Common myeloid progenitor, CD34-positive (primary cell): Measurements from ENCODE around the gene ARSD.
"Not testable (repeated sequence)": the region's sequence is repeated elsewhere in the genome, so short reads cannot be mapped to it uniquely, and the experiment has no call there.

ENCODE experiments used
- CTCF ChIA-PET: fragments of 350-600 bp; sonication (Branson Sonifier 250); formaldehyde crosslinking; loops from one replicate; lab custom pipeline; 2021; ENCODE audit warnings: antibody characterized with exemption; lab: Charles Lee
- POLR2A ChIA-PET: fragments of 350-600 bp; sonication (Branson Sonifier 250); formaldehyde crosslinking; loops from one replicate; lab custom pipeline; 2021; ENCODE audit warnings: antibody characterized with exemption; lab: Charles Lee
- DNase-seq, 3 donors: peaks; one replicate each; pipeline versions ENCODE4 v3.0.0 to v3.0.0-alpha.2; 2013
- H3K27ac ChIP-seq, 2 experiments: 1 replicate in 1 of 2; 2 replicates in 1 of 2; pipeline ENCODE4 v1.7.0; 2013; ENCODE audit warnings: inconsistent platforms in 2 of 2, low read length in 2 of 2, mild to moderate bottlenecking in 2 of 2, low read depth in 1 of 2, moderate library complexity in 1 of 2; ENCODE audit not compliant: severe bottlenecking in 2 of 2, insufficient read depth in 1 of 2, poor library complexity in 1 of 2
- H3K27me3 ChIP-seq, 5 experiments: replicated peaks in 2 of 5; 1 replicate in 3 of 5; 2 replicates in 2 of 5; pipeline versions ENCODE4 v1.6.1 to v1.7.0; 2013; ENCODE audit warnings: low read length in 4 of 5, mild to moderate bottlenecking in 2 of 5, moderate library complexity in 2 of 5, inconsistent platforms in 1 of 5; ENCODE audit not compliant: insufficient read depth in 5 of 5, control insufficient read depth in 4 of 5
- H3K36me3 ChIP-seq, 4 experiments: 1 replicate in 2 of 4; 2 replicates in 2 of 4; pipeline versions ENCODE4 v1.6.1 to v1.7.0; 2013; ENCODE audit warnings: low read length in 3 of 4, control low read depth in 1 of 4, mild to moderate bottlenecking in 1 of 4; ENCODE audit not compliant: control insufficient read depth in 4 of 4, insufficient read depth in 4 of 4
- H3K4me1 ChIP-seq, 4 experiments: 1 replicate in 3 of 4; 2 replicates in 1 of 4; pipeline versions ENCODE4 v1.6.1 to v1.7.1; 2013; ENCODE audit warnings: low read length in 3 of 4, mild to moderate bottlenecking in 3 of 4, control low read depth in 1 of 4, inconsistent platforms in 1 of 4, moderate library complexity in 1 of 4; ENCODE audit not compliant: control insufficient read depth in 4 of 4, insufficient read depth in 4 of 4; ENCODE audit errors: control extremely low read depth in 1 of 4
- H3K4me3 ChIP-seq, 7 experiments: 1 replicate in 4 of 7; 2 replicates in 3 of 7; pipeline versions ENCODE4 v1.5.1 to v1.7.0; 2013; ENCODE audit warnings: mild to moderate bottlenecking in 7 of 7, low read length in 6 of 7, moderate library complexity in 6 of 7, inconsistent platforms in 2 of 7, low read depth in 2 of 7, control low read depth in 1 of 7; ENCODE audit not compliant: insufficient read depth in 4 of 7, control insufficient read depth in 1 of 7; ENCODE audit errors: extremely low read depth in 1 of 7
- H3K9me3 ChIP-seq, 5 experiments: 1 replicate in 4 of 5; 2 replicates in 1 of 5; pipeline versions ENCODE4 v1.6.1 to v1.7.1; 2013; ENCODE audit warnings: low read length in 4 of 5, mild to moderate bottlenecking in 2 of 5, inconsistent platforms in 1 of 5, low read depth in 1 of 5, moderate library complexity in 1 of 5; ENCODE audit not compliant: control insufficient read depth in 4 of 5, insufficient read depth in 2 of 5; ENCODE audit errors: control extremely low read depth in 1 of 5
- WGBS: methylation state at CpG from one replicate; pipeline ENCODE4 v1.1.5; 2013; ENCODE audit not compliant: insufficient coverage; 5-methylcytosine and 5-hydroxymethylcytosine counted together

Gene ARSD

DNA sequence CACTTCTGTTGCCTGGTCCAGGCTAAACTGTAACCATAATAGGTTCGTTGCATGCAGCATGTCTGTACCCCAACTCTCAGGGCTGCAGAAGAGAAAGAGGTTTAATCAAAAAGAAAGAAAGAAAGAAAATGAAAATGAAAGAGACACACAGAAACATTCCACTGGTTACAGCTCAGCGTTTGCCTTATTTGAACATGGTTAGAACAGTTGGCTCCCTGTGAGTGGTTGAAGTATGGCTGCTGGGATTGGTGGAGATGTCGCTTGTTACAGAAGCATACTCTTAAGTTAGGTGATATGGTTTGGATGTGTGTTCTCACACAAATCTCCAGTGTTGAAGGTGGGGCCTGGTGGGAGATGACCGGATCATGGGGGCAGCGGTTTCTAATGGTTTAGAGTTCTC, 36.3 kb downstream of the ARSD start:
- Histone ChIP-seq H3K27ac (no peak overlapping the region), H3K9me3 (no peaks in the 10 kb centered on the region), H3K27me3 (peaks cover 0 to 6% (median 0%) of the 10 kb centered on the region in 5 experiments), H3K4me1 (peaks cover 0 to 23% (median 16%) of the 10 kb centered on the region in 4 experiments), H3K36me3 (no peaks in the 10 kb centered on the region), H3K4me3 (no peak overlapping the region)
- WGBS: 96% methylated on average over 5 of the region's 5 CpGs
- ChIA-PET CTCF (no interaction called here), POLR2A (no interaction called here)
- no peak for DNase-seq

DNA sequence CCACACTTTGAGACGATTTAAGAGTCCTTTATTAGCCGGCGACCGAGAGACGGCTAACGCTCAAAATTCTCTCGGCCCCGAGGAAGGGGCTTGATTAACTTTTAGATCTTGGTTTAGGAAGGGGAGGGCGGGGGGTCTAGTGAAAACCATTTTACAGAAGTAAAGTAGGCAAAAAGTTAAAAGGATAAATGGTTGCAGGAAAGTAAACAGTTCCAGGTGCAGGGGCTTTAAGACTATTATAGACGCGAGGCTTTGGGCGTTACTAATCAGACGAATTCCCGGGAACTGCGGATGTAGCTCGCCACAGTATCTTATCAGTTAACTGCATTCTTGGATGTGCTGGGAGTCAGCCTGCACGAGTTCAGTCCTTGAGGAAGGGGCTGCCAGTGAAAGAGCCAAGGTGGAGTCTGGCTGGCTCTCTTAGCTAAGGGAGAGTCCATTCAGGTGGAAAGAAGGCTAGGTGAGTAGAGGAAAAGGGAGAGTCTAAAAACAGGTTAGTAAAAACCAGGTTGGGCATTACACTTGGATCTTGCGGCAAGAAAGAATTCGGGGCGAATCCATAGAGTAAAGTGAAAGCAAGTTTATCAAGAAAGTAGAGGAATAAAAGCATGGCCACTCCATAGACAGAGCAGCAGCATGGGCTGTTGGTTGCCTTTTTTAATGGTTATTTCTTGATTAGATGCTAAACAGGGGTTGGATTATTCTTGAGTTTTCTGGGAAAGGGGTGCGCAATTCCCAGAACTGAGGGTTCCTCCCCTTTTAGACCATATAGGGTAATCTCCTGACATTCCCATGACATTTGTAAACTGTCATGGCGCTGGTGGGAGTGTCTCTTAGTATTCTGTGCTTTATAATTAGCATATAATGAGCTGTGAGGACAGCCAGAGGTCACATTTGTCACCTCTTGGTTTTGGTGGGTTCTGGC, 38.3 kb downstream of the ARSD start:
- H3K27me3 ChIP-seq, H3K4me3 ChIP-seq, POLR2A ChIA-PET, CTCF ChIA-PET, H3K36me3 ChIP-seq, DNase-seq, H3K9me3 ChIP-seq: not testable (repeated sequence)
- Histone ChIP-seq H3K27ac (peak overlapping the region in 1 of 2 experiments; percentile 51), H3K4me1 (peaks cover 0 to 16% (median 9%) of the 10 kb centered on the region in 4 experiments)
- WGBS: 73% methylated on average over 7 of the region's 22 CpGs

DNA sequence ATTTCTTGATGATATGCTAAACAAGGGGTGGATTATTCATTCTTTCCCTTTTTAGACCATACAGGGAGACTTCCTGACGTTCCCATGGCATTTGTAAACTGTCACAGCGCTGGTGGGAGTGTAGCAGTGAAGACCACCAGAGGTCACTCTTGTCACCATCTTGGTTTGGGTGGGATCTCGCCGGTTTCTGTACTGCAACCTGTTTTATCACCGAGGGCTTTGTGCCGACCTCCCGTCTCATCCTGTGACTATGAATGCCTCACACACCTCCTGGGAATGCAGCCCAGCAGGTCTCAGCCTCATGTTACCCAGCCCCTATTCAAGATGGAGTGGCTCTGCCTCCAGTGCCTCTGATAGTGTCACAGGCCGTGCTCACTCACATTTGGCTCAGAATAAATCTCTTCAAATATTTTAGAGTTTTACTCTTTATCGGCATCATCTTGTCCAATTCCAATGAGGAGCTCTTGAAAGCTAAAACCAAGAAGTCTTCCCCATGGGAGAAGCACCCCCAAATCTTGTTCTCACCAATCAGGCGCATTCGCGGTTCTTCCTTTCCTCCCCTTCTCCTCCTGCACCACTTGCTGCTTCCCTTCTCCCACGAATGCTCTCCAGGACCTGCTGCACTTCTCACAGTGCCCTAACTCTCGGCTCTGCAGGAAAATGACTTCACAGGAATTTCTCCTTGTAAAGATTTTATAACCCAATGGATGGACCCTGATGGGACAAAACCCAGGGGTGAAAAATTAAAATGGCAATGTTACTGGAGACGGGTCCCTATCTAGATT, 39.2 kb downstream of the ARSD start:
- H3K27me3 ChIP-seq, POLR2A ChIA-PET, H3K9me3 ChIP-seq, CTCF ChIA-PET, H3K36me3 ChIP-seq: not testable (repeated sequence)
- Histone ChIP-seq H3K27ac (peak overlapping the region in 1 of 2 experiments; percentile 67), H3K4me3 (peak overlapping the region in 6 of 7 experiments; percentile 58 to 85 (median 72)), H3K4me1 (peaks cover 0 to 12% (median 6%) of the 10 kb centered on the region in 4 experiments)
- peak; percentile 20 to 30 (median 30) for DNase-seq
- WGBS: 26% methylated on average over 13 of the region's 15 CpGs

DNA sequence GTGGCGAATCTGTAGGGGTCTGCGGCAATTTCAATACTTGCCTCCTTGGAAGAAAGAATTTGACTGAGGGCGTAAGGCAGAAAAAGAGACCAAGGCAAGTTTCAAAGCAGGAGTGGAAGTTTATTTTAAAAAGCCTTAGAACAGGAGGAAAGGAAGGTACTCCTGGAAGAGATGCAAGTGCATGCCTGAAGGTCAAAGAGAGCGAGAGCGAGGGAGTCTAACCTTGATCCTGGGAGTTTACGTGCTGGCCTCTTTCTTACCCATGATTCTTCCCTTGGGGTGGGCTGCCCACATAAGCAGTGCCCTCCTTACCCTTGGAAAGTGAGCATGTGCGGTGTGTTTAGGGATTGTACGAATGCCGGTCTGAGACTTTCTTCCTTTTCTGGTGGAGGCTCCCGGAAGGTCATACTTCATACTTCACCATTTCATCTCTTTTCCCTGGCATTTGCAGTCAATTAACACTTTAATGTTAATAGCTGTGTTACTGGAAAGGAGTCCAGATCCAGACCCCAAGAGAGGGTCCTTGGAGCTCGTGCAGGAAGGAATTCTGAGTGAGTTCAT, 40.0 kb downstream of the ARSD start:
- peaks cover 0 to 9% (median 5%) of the 10 kb centered on the region in 4 experiments for H3K4me1 ChIP-seq
- peaks cover 0 to 6% (median 0%) of the 10 kb centered on the region in 5 experiments for H3K27me3 ChIP-seq
- CTCF ChIA-PET: no interaction called here
- H3K4me3 ChIP-seq: peak overlapping the region in 6 of 7 experiments; percentile 58 to 85 (median 72)
- peak overlapping the region in 1 of 2 experiments; percentile 67 for H3K27ac ChIP-seq
- H3K9me3 ChIP-seq: no peaks in the 10 kb centered on the region
- POLR2A ChIA-PET: no interaction called here
- no peaks in the 10 kb centered on the region for H3K36me3 ChIP-seq
- no peak for DNase-seq
- WGBS: 81% methylated on average over 7 of the region's 11 CpGs

DNA sequence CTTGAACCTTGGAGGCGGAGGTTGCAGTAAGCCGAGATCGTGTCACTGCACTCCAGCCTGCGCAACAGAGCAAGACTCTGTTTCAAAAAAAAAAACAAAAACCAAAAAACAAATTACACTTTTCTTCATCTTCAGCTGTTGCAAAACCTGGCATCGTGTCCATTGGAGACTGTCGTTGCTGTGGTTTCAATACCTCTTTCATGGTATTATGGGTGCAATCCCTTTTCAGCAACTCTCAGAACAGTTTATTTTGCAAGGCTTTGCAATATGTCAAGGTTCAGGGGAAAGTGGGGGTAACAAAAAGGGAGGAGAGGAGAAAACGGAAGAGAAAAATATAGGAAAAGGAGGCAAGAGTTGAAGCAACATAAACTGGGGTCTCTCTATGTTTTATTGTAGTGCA, 40.8 kb downstream of the ARSD start:
- ChIA-PET POLR2A (no interaction called here), CTCF (no interaction called here)
- no peak overlapping the region for H3K4me3 ChIP-seq
- WGBS: 99% methylated on average over 7 of the region's 7 CpGs
- no peaks in the 10 kb centered on the region for H3K36me3 ChIP-seq
- no peaks in the 10 kb centered on the region for H3K9me3 ChIP-seq
- peaks cover 0 to 6% (median 0%) of the 10 kb centered on the region in 5 experiments for H3K27me3 ChIP-seq
- no peak overlapping the region for H3K27ac ChIP-seq
- H3K4me1 ChIP-seq: peaks cover 0 to 9% (median 5%) of the 10 kb centered on the region in 4 experiments
- DNase-seq: no peak

DNA sequence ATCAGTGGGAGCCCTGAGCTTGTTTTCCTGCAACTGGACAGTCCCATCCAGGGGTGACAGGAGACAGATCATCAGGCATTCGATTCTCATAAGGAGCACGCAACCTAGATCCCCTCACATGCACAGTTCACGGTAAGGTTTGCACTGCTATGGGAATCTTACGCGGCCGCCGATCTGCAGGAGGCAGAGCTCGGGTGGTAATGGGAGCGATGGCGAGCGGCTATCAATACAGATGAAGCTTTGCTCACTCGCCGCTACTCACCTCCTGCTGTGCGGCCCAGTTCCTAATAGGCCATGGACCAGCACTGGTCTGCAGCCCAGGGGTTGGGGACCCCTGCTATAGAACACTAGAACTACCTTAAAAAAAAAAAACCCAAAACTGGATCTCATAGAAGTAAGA, 45.4 kb downstream of the ARSD start:
- Histone ChIP-seq H3K4me3 (no peak overlapping the region), H3K27ac (no peak overlapping the region), H3K9me3 (no peaks in the 10 kb centered on the region), H3K4me1 (no peaks in the 10 kb centered on the region), H3K27me3 (no peaks in the 10 kb centered on the region), H3K36me3 (no peaks in the 10 kb centered on the region)
- 100% methylated on average over 13 of the region's 14 CpGs for WGBS
- DNase-seq: no peak
- POLR2A ChIA-PET: no interaction called here
- CTCF ChIA-PET: no interaction called here
